K562 (cell line): ENCODE data around the gene HOXB1. TPM values are rescaled to one million over a fixed set of nuclear protein-coding genes. Genes with fewer than 3 reads are reported as not detected.

ENCODE experiments used
- BRD4 ChIP-seq: fragments of 200-600 bp; sonication (generic); IDR thresholded peaks from 2 replicates; pipeline ENCODE4 v1.6.1; 2017; ENCODE audit warnings: inconsistent platforms
- CBX2 ChIP-seq: fragments of 200-600 bp; sonication (generic); IDR thresholded peaks from one replicate; pipeline ENCODE4 v1.6.1; 2012; ENCODE audit warnings: mild to moderate bottlenecking, low read length, inconsistent platforms; ENCODE audit not compliant: insufficient read depth, poor library complexity, severe bottlenecking
- CBX5 ChIP-seq: IDR thresholded peaks from 2 replicates; pipeline ENCODE4 v1.6.1; 2014; ENCODE audit warnings: low read depth, borderline replicate concordance
- GABPA ChIP-seq: fragments of 200-800 bp; sonication (Bioruptor generic); conservative IDR thresholded peaks from 2 replicates; pipeline ENCODE4 v1.6.1; 2016; ENCODE audit warnings: low read depth, missing genetic modification characterization, missing compliant biosample characterization
- HDAC8 ChIP-seq: fragments of 450-650 bp; IDR thresholded peaks from 2 replicates; pipeline ENCODE4 v1.6.1; 2016; ENCODE audit warnings: mild to moderate bottlenecking, missing genetic modification characterization, moderate library complexity, missing compliant biosample characterization
- MAFK ChIP-seq: IDR thresholded peaks from 2 replicates; pipeline ENCODE4 v1.6.1; 2011; ENCODE audit warnings: low read length, improper control_type of control experiment
- MCM5 ChIP-seq: fragments of 450-650 bp; IDR thresholded peaks from 2 replicates; pipeline ENCODE4 v1.6.1; 2016; ENCODE audit warnings: low read depth
- MECOM ChIP-seq: fragments of 250-450 bp; sonication (Bioruptor Pico); IDR thresholded peaks from 2 replicates; pipeline ENCODE4 v1.8.0; 2022; ENCODE audit warnings: inconsistent platforms
- SIRT6 ChIP-seq: IDR thresholded peaks from one replicate; pipeline ENCODE4 v1.6.1; 2012; ENCODE audit warnings: low read depth, mild to moderate bottlenecking, control low read depth, inconsistent platforms, low read length, moderate library complexity
- TEAD4 ChIP-seq, 2 experiments: sonication (generic) in 1 of 2; formaldehyde crosslinking in 1 of 2; IDR thresholded peaks; 2 replicates each; pipeline versions ENCODE4 v1.6.1 to v1.8.0; 2012 to 2022; ENCODE audit warnings: borderline replicate concordance in 1 of 2, inconsistent platforms in 1 of 2, low read length in 1 of 2, mild to moderate bottlenecking in 1 of 2, missing genetic modification reagents in 1 of 2
- TOE1 ChIP-seq, 2 experiments: fragments of 450-650 bp in 1 of 2; sonication (generic) in 1 of 2; formaldehyde crosslinking in 1 of 2; IDR thresholded peaks; 2 replicates each; pipeline versions ENCODE4 v1.7.1 to v1.8.0; 2016 to 2022; ENCODE audit warnings: borderline replicate concordance in 2 of 2, mild to moderate bottlenecking in 2 of 2, antibody characterized with exemption in 1 of 2, inconsistent platforms in 1 of 2, low read depth in 1 of 2, missing genetic modification reagents in 1 of 2, moderate library complexity in 1 of 2
- TRIM24 ChIP-seq, 2 experiments: fragments of 450-650 bp; IDR thresholded peaks; 2 replicates each; pipeline ENCODE4 v1.6.1; 2016
- USF1 ChIP-seq: sonication (generic); formaldehyde crosslinking; IDR thresholded peaks from 2 replicates; pipeline ENCODE4 v1.9.0; 2022; ENCODE audit warnings: mild to moderate bottlenecking, missing genetic modification reagents
- ZNF253 ChIP-seq: fragments of 250-450 bp; sonication (Bioruptor Pico); conservative IDR thresholded peaks from 2 replicates; pipeline ENCODE4 v1.6.1; 2021; ENCODE audit warnings: mild to moderate bottlenecking
- ZNF57 ChIP-seq: fragments of 450-650 bp; formaldehyde crosslinking; IDR thresholded peaks from 2 replicates; pipeline ENCODE4 v1.4.0; 2020; ENCODE audit warnings: mild to moderate bottlenecking, moderate library complexity
- ZNF830 ChIP-seq: fragments of 250-450 bp; sonication (Bioruptor Pico); IDR thresholded peaks from 2 replicates; pipeline ENCODE4 v1.5.0; 2021; ENCODE audit warnings: mild to moderate bottlenecking
- polyA plus RNA-seq, 8 experiments: library from polyadenylated mRNA; depleted of rRNA in 4 of 8; stranded (reverse) in 5 of 8; unstranded in 3 of 8; fragments of >200 nt; fragmentation: Nextera tagmentation in 2 of 8; fragmentation: Illumina TruSeq in 1 of 8; extraction: Ambion mirVana in 2 of 8; extraction: Trizol in 1 of 8; gene quantifications; 2 replicates each; pipeline versions ENCODE4 v1.2.1 to v1.2.3, GENCODE V29; 2011 to 2014; ENCODE audit warnings: inconsistent platforms in 1 of 8, missing spikeins in 1 of 8
- total RNA-seq, 7 experiments: library from RNA; depleted of rRNA in 6 of 7; stranded (reverse); fragments of >200 nt in 6 of 7; fragmentation: Illumina TruSeq in 2 of 7; extraction: Trizol in 2 of 7; gene quantifications; 2 replicates each; pipeline versions ENCODE4 v1.2.1 to v1.2.3, GENCODE V29; 2011 to 2021; ENCODE audit warnings: low replicate concordance in 1 of 7
- TF ChIP-seq, protein P1 (sequence below): fragments of 250-450 bp; sonication (Bioruptor Pico); IDR thresholded peaks from 2 replicates; pipeline ENCODE4 v1.5.0; 2020; ENCODE audit warnings: mild to moderate bottlenecking, borderline replicate concordance
- TF ChIP-seq, protein P2 (sequence below): fragments of 250-450 bp; sonication (Bioruptor Pico); IDR thresholded peaks from 2 replicates; pipeline ENCODE4 v1.8.0; 2022; ENCODE audit warnings: moderate library complexity, mild to moderate bottlenecking, inconsistent platforms
- TF ChIP-seq, protein P3 (sequence below): IDR thresholded peaks from 2 replicates; pipeline ENCODE4 v1.6.1; 2012; ENCODE audit warnings: low read depth, low read length, improper control_type of control experiment, borderline replicate concordance
- TF ChIP-seq, protein P4 (sequence below): fragments of 250-450 bp; sonication (Bioruptor Pico); IDR thresholded peaks from 2 replicates; pipeline ENCODE4 v1.6.1; 2021; ENCODE audit warnings: mild to moderate bottlenecking

The HOXB1 gene
- total and polyA plus RNA-seq, 9 of the 15 experiments (the other 6 are each of a cell fraction or from before 2014, with no cell fraction given): 0.04 TPM; not detected in 8

DNA sequence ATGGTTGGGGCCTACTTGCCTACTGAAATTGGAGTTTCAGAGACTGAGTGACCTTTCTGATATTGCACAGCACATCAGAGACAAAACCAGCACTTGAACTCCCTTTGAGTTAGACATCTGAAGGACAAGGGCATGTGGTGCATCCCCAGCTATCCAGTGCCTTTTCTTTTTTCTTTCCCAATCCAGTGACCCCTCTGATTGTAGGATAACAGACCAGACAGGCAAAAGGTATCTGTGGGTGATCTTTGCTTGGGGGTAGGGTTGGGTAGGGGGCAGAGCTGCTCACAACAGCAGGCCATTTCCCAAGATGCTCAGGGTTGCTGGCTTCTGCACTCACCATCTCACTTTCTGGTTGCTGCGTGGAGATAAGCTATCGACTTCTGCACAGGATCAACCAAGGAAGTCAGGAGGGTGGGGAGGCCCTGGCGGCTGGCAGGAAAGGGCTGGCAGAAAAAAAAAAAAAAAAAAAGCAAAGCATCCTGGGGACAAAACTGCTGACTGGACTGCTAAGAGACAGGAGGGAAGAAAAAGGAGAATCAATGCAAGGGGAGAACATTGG is 42.2 kb downstream of the HOXB1 start (continued):
- TF ChIP-seq, protein P1, sequence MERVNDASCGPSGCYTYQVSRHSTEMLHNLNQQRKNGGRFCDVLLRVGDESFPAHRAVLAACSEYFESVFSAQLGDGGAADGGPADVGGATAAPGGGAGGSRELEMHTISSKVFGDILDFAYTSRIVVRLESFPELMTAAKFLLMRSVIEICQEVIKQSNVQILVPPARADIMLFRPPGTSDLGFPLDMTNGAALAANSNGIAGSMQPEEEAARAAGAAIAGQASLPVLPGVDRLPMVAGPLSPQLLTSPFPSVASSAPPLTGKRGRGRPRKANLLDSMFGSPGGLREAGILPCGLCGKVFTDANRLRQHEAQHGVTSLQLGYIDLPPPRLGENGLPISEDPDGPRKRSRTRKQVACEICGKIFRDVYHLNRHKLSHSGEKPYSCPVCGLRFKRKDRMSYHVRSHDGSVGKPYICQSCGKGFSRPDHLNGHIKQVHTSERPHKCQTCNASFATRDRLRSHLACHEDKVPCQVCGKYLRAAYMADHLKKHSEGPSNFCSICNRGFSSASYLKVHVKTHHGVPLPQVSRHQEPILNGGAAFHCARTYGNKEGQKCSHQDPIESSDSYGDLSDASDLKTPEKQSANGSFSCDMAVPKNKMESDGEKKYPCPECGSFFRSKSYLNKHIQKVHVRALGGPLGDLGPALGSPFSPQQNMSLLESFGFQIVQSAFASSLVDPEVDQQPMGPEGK (CRISPR knock-in tag): no peak
- TF ChIP-seq ZNF253 (CRISPR knock-in tag): no peak
- TF ChIP-seq SIRT6: no peak
- no peak for TF ChIP-seq TOE1 (IDR thresholded peaks at IDR 0.05; ENCODE audit: borderline replicate concordance)
- no peak for TF ChIP-seq TOE1 (CRISPR knock-in tag; IDR thresholded peaks at IDR 0.05; ENCODE audit: borderline replicate concordance, low read depth)
- no peak for TF ChIP-seq HDAC8 (tag)
- TF ChIP-seq GABPA (tag): peak; percentile 40
- TF ChIP-seq MAFK: peak; percentile 91
- TF ChIP-seq USF1: no peak
- TF ChIP-seq, protein P2, sequence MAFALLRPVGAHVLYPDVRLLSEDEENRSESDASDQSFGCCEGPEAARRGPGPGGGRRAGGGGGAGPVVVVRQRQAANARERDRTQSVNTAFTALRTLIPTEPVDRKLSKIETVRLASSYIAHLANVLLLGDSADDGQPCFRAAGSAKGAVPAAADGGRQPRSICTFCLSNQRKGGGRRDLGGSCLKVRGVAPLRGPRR (CRISPR knock-in tag): no peak
- TF ChIP-seq ZNF57 (CRISPR knock-in tag): no peak
- TF ChIP-seq, protein P3, sequence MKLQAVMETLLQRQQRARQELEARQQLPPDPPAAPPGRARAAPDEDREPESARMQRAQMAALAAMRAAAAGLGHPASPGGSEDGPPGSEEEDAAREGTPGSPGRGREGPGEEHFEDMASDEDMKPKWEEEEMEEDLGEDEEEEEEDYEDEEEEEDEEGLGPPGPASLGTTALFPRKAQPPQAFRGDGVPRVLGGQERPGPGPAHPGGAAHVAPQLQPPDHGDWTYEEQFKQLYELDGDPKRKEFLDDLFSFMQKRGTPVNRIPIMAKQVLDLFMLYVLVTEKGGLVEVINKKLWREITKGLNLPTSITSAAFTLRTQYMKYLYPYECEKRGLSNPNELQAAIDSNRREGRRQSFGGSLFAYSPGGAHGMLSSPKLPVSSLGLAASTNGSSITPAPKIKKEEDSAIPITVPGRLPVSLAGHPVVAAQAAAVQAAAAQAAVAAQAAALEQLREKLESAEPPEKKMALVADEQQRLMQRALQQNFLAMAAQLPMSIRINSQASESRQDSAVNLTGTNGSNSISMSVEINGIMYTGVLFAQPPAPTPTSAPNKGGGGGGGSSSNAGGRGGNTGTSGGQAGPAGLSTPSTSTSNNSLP: no peak
- peak; percentile 77 to 82; a peak in 3 of 4 replicates for TF ChIP-seq TRIM24 (IDR thresholded peaks at IDR 0.05)
- TF ChIP-seq CBX2: no peak
- TF ChIP-seq, protein P4, sequence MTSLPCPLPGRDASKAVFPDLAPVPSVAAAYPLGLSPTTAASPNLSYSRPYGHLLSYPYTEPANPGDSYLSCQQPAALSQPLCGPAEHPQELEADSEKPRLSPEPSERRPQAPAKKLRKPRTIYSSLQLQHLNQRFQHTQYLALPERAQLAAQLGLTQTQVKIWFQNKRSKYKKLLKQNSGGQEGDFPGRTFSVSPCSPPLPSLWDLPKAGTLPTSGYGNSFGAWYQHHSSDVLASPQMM: no peak
- TF ChIP-seq MCM5: no peak
- no peak for TF ChIP-seq CBX5
- TF ChIP-seq ZNF830 (CRISPR knock-in tag): no peak
- no peak for TF ChIP-seq BRD4
- TF ChIP-seq TEAD4 (IDR thresholded peaks at IDR 0.05; ENCODE audit: low read length): peak; percentile 92
- no peak for TF ChIP-seq TEAD4 (CRISPR knock-in tag; IDR thresholded peaks at IDR 0.05; ENCODE audit: borderline replicate concordance)
- TF ChIP-seq MECOM (CRISPR knock-in tag): no peak
